Brain microvascular endothelial cell (primary cell): ENCODE measurements around the gene PALS1.
A peak's percentile ranks its signal among the peaks of the same experiment; 100 is the strongest.

Experiments
- DNase-seq: peaks from one replicate; pipeline ENCODE4 v3.0.0-alpha.2; 2020
- H3K27ac ChIP-seq: fragments of 250-450 bp; sonication (Bioruptor Pico); 2 replicates; pipeline ENCODE4 v1.5.1; 2020; ENCODE audit warnings: mild to moderate bottlenecking, moderate library complexity
- H3K27me3 ChIP-seq: fragments of 250-450 bp; sonication (Bioruptor Pico); replicated peaks from 2 replicates; pipeline ENCODE4 v1.5.1; 2020; ENCODE audit warnings: mild to moderate bottlenecking
- H3K36me3 ChIP-seq: fragments of 250-450 bp; sonication (Bioruptor Pico); replicated peaks from 2 replicates; pipeline ENCODE4 v1.5.1; 2020; ENCODE audit warnings: mild to moderate bottlenecking
- H3K4me3 ChIP-seq: 2 replicates; pipeline ENCODE4 v1.5.1; 2011; ENCODE audit warnings: low read depth, mild to moderate bottlenecking, control low read depth, low read length, moderate library complexity
- in situ Hi-C: cut with HindIII; loops from 2 replicates; pipeline ENCODE4 v1.10.0; 2017; ENCODE audit warnings: low sequenced_read_pairs, low pct_ligation_motif_present
- TF ChIP-seq, protein P1 (sequence below): IDR thresholded peaks from 2 replicates; pipeline ENCODE4 v1.5.1; 2011; ENCODE audit warnings: low read depth, mild to moderate bottlenecking, moderate library complexity, low read length, control low read depth, inconsistent platforms; ENCODE audit errors: missing control alignments

Gene PALS1

DNA sequence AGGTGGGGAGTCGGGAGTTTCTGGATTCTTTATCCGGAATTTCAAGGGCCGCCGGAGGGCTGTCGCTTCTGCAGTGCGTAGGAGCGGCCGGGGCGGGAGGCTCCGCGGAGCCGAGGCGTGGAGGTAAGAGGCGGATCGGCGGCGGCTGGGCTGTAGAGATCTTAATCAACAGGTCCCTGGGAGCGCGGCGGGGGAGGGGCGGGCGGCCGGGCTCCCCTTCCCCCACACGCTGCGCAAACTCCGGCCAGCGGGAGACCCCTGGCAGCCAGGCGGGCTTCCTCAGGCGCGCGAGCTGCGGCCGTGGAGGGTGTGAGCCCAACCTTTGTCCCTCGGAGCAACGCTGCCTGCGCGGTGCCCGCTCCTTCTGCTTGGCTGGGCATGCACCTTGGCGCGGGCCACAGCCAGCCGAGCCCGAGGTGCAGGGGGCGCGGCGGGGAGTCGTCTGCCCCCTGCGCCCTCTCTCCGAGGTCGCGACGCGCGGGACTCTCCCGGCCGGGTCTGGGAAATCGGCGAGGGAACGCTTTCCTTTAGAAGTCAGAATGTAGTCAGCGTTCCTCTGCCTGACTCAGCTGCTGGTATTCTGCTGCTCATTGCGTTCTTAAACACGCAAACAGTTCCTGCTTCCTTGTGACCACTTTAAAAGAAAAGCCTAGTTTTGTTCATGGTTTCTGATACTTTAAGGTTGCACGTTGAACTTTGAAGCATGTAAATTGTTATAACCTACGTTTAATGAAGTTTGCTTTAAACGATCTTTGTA lies at the start of gene PALS1:
TSS of gene PALS1 (plus strand) at position 25 of the 757 bp plus-strand sequence. CDS start 37,736 bp downstream, outside the sequence.
- Histone ChIP-seq H3K36me3 (no peaks in the 10 kb centered on the region), H3K4me3 (peak within 1 kb of the TSS; percentile 85), H3K27me3 (no peaks in the 10 kb centered on the region), H3K27ac (peak within 1 kb of the TSS; percentile 98)
- in situ Hi-C loops: no loop called here
- DNase-seq: peak; percentile 79
- TF ChIP-seq, protein P1, sequence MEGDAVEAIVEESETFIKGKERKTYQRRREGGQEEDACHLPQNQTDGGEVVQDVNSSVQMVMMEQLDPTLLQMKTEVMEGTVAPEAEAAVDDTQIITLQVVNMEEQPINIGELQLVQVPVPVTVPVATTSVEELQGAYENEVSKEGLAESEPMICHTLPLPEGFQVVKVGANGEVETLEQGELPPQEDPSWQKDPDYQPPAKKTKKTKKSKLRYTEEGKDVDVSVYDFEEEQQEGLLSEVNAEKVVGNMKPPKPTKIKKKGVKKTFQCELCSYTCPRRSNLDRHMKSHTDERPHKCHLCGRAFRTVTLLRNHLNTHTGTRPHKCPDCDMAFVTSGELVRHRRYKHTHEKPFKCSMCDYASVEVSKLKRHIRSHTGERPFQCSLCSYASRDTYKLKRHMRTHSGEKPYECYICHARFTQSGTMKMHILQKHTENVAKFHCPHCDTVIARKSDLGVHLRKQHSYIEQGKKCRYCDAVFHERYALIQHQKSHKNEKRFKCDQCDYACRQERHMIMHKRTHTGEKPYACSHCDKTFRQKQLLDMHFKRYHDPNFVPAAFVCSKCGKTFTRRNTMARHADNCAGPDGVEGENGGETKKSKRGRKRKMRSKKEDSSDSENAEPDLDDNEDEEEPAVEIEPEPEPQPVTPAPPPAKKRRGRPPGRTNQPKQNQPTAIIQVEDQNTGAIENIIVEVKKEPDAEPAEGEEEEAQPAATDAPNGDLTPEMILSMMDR: no peak

- in situ Hi-C loops: no loop called here
- TF ChIP-seq, protein P1: no peak
- DNase-seq: no peak
- no peaks in the 10 kb centered on the region for H3K27me3 ChIP-seq
- no peak overlapping the region for H3K27ac ChIP-seq
- H3K36me3 ChIP-seq: no peaks in the 10 kb centered on the region
- no peak overlapping the region for H3K4me3 ChIP-seq
Observed at GRCh38 chr14:67191768-67192290, 49.4 kb upstream of the PALS1 start.

- no peaks in the 10 kb centered on the region for H3K27me3 ChIP-seq
- TF ChIP-seq, protein P1: no peak
- H3K36me3 ChIP-seq: no peaks in the 10 kb centered on the region
- in situ Hi-C loops: no loop called here
- no peak overlapping the region for H3K4me3 ChIP-seq
- DNase-seq: no peak
- no peak overlapping the region for H3K27ac ChIP-seq
Observed at GRCh38 chr14:67192366-67192765, 48.9 kb upstream of the PALS1 start.

DNA sequence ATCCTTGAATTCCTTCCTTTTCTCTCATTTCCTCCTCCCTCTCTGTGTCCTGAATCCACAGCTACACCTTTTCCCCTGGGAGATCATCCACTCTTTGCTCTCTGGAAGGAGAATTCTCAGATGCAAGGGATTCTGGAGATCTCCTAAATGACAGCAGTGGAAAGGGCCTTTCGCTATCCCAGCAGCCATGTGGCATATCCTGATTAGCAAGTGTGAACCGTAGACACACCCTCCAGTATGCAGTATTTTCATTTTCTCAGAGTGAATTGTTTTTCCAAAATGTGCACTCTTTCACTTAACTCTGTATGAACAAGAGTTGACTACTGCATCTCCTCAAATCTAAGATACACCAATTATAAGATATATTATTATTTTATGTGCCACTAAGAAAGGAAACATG lies 46.0 kb upstream of the PALS1 start:
- in situ Hi-C loops: no loop called here

GRCh38 chr14:67199016-67199415 lies 42.2 kb upstream of the PALS1 start:
- no peaks in the 10 kb centered on the region for H3K36me3 ChIP-seq
- no peak for DNase-seq
- H3K4me3 ChIP-seq: no peak overlapping the region
- H3K27me3 ChIP-seq: no peaks in the 10 kb centered on the region
- TF ChIP-seq, protein P1: no peak
- in situ Hi-C loops: no loop called here
- no peak overlapping the region for H3K27ac ChIP-seq

More for the DNA sequence above, 46.0 kb upstream of the PALS1 start:
- DNase-seq: no peak
- TF ChIP-seq, protein P1: no peak
- Histone ChIP-seq H3K36me3 (no peaks in the 10 kb centered on the region), H3K4me3 (no peak overlapping the region), H3K27me3 (no peaks in the 10 kb centered on the region), H3K27ac (no peak overlapping the region)
